H1 (cell line): ENCODE data around the gene PFKFB3. TPM values are rescaled to one million over a fixed set of nuclear protein-coding genes. Genes with fewer than 3 reads are reported as not detected.

Source experiments
- CTCF ChIA-PET: fragments of 300-600 bp; sonication (Branson Sonifier 250); formaldehyde crosslinking; loops from one replicate; lab custom pipeline; 2021; ENCODE audit not compliant: partially characterized antibody; lab: Charles Lee
- POLR2A ChIA-PET: fragments of 300-600 bp; sonication (Branson Sonifier 250); formaldehyde crosslinking; loops from one replicate; lab custom pipeline; 2021; ENCODE audit warnings: inconsistent platforms; ENCODE audit not compliant: partially characterized antibody; lab: Charles Lee
- DNase-seq, 2 experiments: peaks; one replicate each; pipeline versions ENCODE4 v3.0.0 to v3.0.0-alpha.2; 2010 to 2022; ENCODE audit warnings: low spot score in 2 of 2, low read depth in 1 of 2, mixed read lengths in 1 of 2
- FAIRE-seq: peaks from 2 replicates; lab custom pipeline; 2011; peaks lifted over from hg19 to GRCh38; lab: Jason Lieb, UNC
- H2AFZ ChIP-seq: 2 replicates; pipeline ENCODE4 v1.8.1; 2012; ENCODE audit warnings: low read length, inconsistent platforms
- H2AK5ac ChIP-seq: 2 replicates; pipeline ENCODE4 v1.6.1; 2013; ENCODE audit warnings: low read depth, low read length
- H2BK120ac ChIP-seq: replicated peaks from 2 replicates; pipeline ENCODE3; 2013; ENCODE audit warnings: low read depth, low read length, inconsistent platforms
- H2BK12ac ChIP-seq: 2 replicates; pipeline ENCODE4 v1.6.1; 2013; ENCODE audit warnings: low read depth, low read length
- H2BK15ac ChIP-seq: 2 replicates; pipeline ENCODE4 v1.6.1; 2013; ENCODE audit warnings: low read length
- H2BK20ac ChIP-seq: 2 replicates; pipeline ENCODE4 v1.6.1; 2013; ENCODE audit warnings: low read length
- H2BK5ac ChIP-seq: 2 replicates; pipeline ENCODE4 v1.6.1; 2013; ENCODE audit warnings: low read depth, low read length
- H3K14ac ChIP-seq: 2 replicates; pipeline ENCODE4 v1.6.1; 2013; ENCODE audit warnings: inconsistent platforms; ENCODE audit not compliant: insufficient read length
- H3K18ac ChIP-seq: 2 replicates; pipeline ENCODE4 v1.6.1; 2013; ENCODE audit warnings: low read length; ENCODE audit errors: extremely low read depth
- H3K23ac ChIP-seq: 2 replicates; pipeline ENCODE4 v1.6.1; 2013; ENCODE audit warnings: inconsistent platforms; ENCODE audit not compliant: insufficient read length
- H3K23me2 ChIP-seq: 2 replicates; pipeline ENCODE4 v1.6.1; 2013; ENCODE audit warnings: low read depth, low read length
- H3K27ac ChIP-seq: 2 replicates; pipeline ENCODE4 v1.6.1; 2011; ENCODE audit warnings: low read depth, low read length, inconsistent platforms
- H3K27me3 ChIP-seq, 4 experiments: replicated peaks in 1 of 4; 1 replicate in 1 of 4; 2 replicates in 3 of 4; pipeline versions ENCODE4 v1.6.1 to v1.8.1; 2011 to 2013; ENCODE audit warnings: low read length in 3 of 4, mild to moderate bottlenecking in 3 of 4, inconsistent platforms in 2 of 4, mixed read lengths in 2 of 4, moderate library complexity in 1 of 4; ENCODE audit not compliant: control insufficient read depth in 3 of 4, insufficient read depth in 3 of 4; ENCODE audit errors: extremely low read depth in 1 of 4
- H3K36me3 ChIP-seq, 4 experiments: 2 replicates each; pipeline versions ENCODE4 v1.6.1 to v1.8.1; 2011 to 2013; ENCODE audit warnings: mild to moderate bottlenecking in 4 of 4, low read length in 3 of 4, moderate library complexity in 2 of 4, control low read depth in 1 of 4, inconsistent platforms in 1 of 4; ENCODE audit not compliant: insufficient read depth in 4 of 4, control insufficient read depth in 2 of 4
- H3K4ac ChIP-seq: replicated peaks from 2 replicates; pipeline ENCODE3; 2013; ENCODE audit warnings: low read length, low read depth, mixed read lengths, inconsistent platforms; ENCODE audit not compliant: insufficient read length
- H3K4me1 ChIP-seq, 4 experiments: replicated peaks in 1 of 4; 1 replicate in 1 of 4; 2 replicates in 3 of 4; pipeline versions ENCODE4 v1.6.1 to v1.8.1; 2011 to 2013; ENCODE audit warnings: low read length in 3 of 4, inconsistent platforms in 2 of 4, mixed read lengths in 1 of 4; ENCODE audit not compliant: insufficient read depth in 4 of 4, control insufficient read depth in 3 of 4
- H3K4me2 ChIP-seq, 2 experiments: 2 replicates each; pipeline versions ENCODE4 v1.6.1 to v1.8.1; 2011 to 2013; ENCODE audit warnings: low read depth in 2 of 2, low read length in 2 of 2, control low read depth in 1 of 2, inconsistent platforms in 1 of 2, mild to moderate bottlenecking in 1 of 2; ENCODE audit not compliant: insufficient read depth in 1 of 2
- H3K4me3 ChIP-seq, 4 experiments: fragments of 200-600, 300-600 bp in 1 of 4; sonication (generic), shearing (Covaris generic), sonication (Bioruptor Twin) in 1 of 4; 2 replicates each; pipeline versions ENCODE4 v1.5.1 to v1.8.1; 2011 to 2016; ENCODE audit warnings: low read length in 4 of 4, low read depth in 3 of 4, control low read depth in 2 of 4, inconsistent platforms in 2 of 4, mild to moderate bottlenecking in 2 of 4, mixed read lengths in 1 of 4, moderate library complexity in 1 of 4; ENCODE audit not compliant: insufficient read depth in 2 of 4; ENCODE audit errors: extremely low read depth in 1 of 4
- H3K56ac ChIP-seq: replicated peaks from 2 replicates; pipeline ENCODE3; 2013; ENCODE audit warnings: low read depth, mild to moderate bottlenecking, mixed read lengths, low read length, inconsistent platforms; ENCODE audit not compliant: insufficient read length
- H3K79me1 ChIP-seq: 2 replicates; pipeline ENCODE4 v1.6.1; 2013; ENCODE audit warnings: low read depth, low read length, control low read depth
- H3K79me2 ChIP-seq, 2 experiments: 2 replicates each; pipeline versions ENCODE4 v1.6.1 to v1.8.1; 2012 to 2013; ENCODE audit warnings: low read length in 2 of 2, mild to moderate bottlenecking in 2 of 2, inconsistent platforms in 1 of 2; ENCODE audit not compliant: insufficient read depth in 2 of 2, control insufficient read depth in 1 of 2
- H3K9ac ChIP-seq, 4 experiments: replicated peaks in 1 of 4; 1 replicate in 1 of 4; 2 replicates in 3 of 4; pipeline versions ENCODE4 v1.6.1 to v1.8.1; 2011 to 2013; ENCODE audit warnings: low read depth in 3 of 4, low read length in 3 of 4, control low read depth in 2 of 4, mild to moderate bottlenecking in 2 of 4, moderate library complexity in 2 of 4, inconsistent platforms in 1 of 4; ENCODE audit errors: extremely low read depth in 1 of 4
- H3K9me3 ChIP-seq, 2 experiments: 2 replicates each; pipeline versions ENCODE4 v1.6.1 to v1.8.1; 2012 to 2013; ENCODE audit warnings: mild to moderate bottlenecking in 2 of 2, moderate library complexity in 2 of 2, control low read depth in 1 of 2, inconsistent platforms in 1 of 2, low read depth in 1 of 2, low read length in 1 of 2, mixed read lengths in 1 of 2; ENCODE audit not compliant: insufficient read depth in 2 of 2
- H4K20me1 ChIP-seq, 2 experiments: replicated peaks in 1 of 2; 2 replicates each; pipeline versions ENCODE3 to v1.8.1; 2011 to 2013; ENCODE audit warnings: inconsistent platforms in 2 of 2, low read length in 2 of 2, mild to moderate bottlenecking in 1 of 2; ENCODE audit not compliant: insufficient read depth in 2 of 2, control insufficient read depth in 1 of 2
- H4K5ac ChIP-seq: 2 replicates; pipeline ENCODE4 v1.6.1; 2013; ENCODE audit warnings: low read length, low read depth, mixed read lengths, inconsistent platforms; ENCODE audit not compliant: insufficient read length
- H4K8ac ChIP-seq: 2 replicates; pipeline ENCODE4 v1.8.0; 2013; ENCODE audit warnings: mild to moderate bottlenecking, moderate library complexity, low read length, inconsistent platforms; ENCODE audit not compliant: insufficient read depth; ENCODE audit errors: extremely low read depth
- H4K91ac ChIP-seq: replicated peaks from 2 replicates; pipeline ENCODE3; 2013; ENCODE audit warnings: low read length, mixed read lengths, inconsistent platforms; ENCODE audit not compliant: insufficient read length
- ASH2L ChIP-seq: fragments of 200-600, 300-600 bp; sonication (generic); IDR thresholded peaks from one replicate; pipeline ENCODE4 v1.7.1; 2017; ENCODE audit warnings: low read length
- BCL11A ChIP-seq, 2 experiments: IDR thresholded peaks; one replicate each; pipeline ENCODE4 v1.6.1; 2011; ENCODE audit warnings: low read depth in 2 of 2, low read length in 2 of 2, mild to moderate bottlenecking in 2 of 2
- CREB1 ChIP-seq: IDR thresholded peaks from 2 replicates; pipeline ENCODE4 v1.6.1; 2012; ENCODE audit warnings: inconsistent platforms
- GABPA ChIP-seq: IDR thresholded peaks from 2 replicates; pipeline ENCODE4 v1.6.1; 2011; ENCODE audit warnings: mild to moderate bottlenecking, low read length, moderate library complexity, borderline replicate concordance; ENCODE audit not compliant: insufficient read depth
- HDAC2 ChIP-seq, 2 experiments: fragments of 300-600 bp in 1 of 2; sonication (generic) in 1 of 2; IDR thresholded peaks; 2 replicates each; pipeline ENCODE4 v1.6.1; 2011 to 2012; ENCODE audit warnings: low read depth in 2 of 2, low read length in 2 of 2, mild to moderate bottlenecking in 2 of 2, moderate library complexity in 2 of 2, borderline replicate concordance in 1 of 2, inconsistent platforms in 1 of 2
- JUND ChIP-seq: IDR thresholded peaks from 2 replicates; pipeline ENCODE4 v1.6.1; 2011; ENCODE audit warnings: mild to moderate bottlenecking, improper control_type of control experiment, low read length
- NANOG ChIP-seq: IDR thresholded peaks from 2 replicates; pipeline ENCODE4 v1.6.1; 2011; ENCODE audit warnings: low read length, low read depth, mild to moderate bottlenecking, inconsistent platforms; ENCODE audit not compliant: insufficient read depth, poor library complexity, severe bottlenecking
- POU5F1 ChIP-seq: IDR thresholded peaks from 2 replicates; pipeline ENCODE4 v1.6.1; 2011; ENCODE audit warnings: low read depth, mild to moderate bottlenecking, low read length, moderate library complexity
- SRF ChIP-seq: IDR thresholded peaks from 2 replicates; pipeline ENCODE4 v1.6.1; 2011; ENCODE audit warnings: mild to moderate bottlenecking, low read depth, low read length, moderate library complexity
- TAF1 ChIP-seq: IDR thresholded peaks from 2 replicates; pipeline ENCODE4 v1.6.1; 2011; ENCODE audit warnings: mild to moderate bottlenecking, low read depth, low read length
- YY1 ChIP-seq: IDR thresholded peaks from 2 replicates; pipeline ENCODE4 v1.6.1; 2011; ENCODE audit warnings: low read depth, mild to moderate bottlenecking, low read length
- WGBS, 2 experiments: shearing (Covaris generic) in 1 of 2; methylation state at CpG; one replicate each; pipeline versions ENCODE4 v1.1.6 to v1.1.7; 2013 to 2015; ENCODE audit warnings: low lambda C conversion rate in 2 of 2, mixed read lengths in 2 of 2, inconsistent platforms in 1 of 2, low coverage in 1 of 2, missing lambda C conversion rate in 1 of 2; ENCODE audit not compliant: insufficient replicate concordance in 2 of 2, insufficient coverage in 1 of 2, insufficient read length in 1 of 2; ENCODE audit errors: extremely low coverage in 1 of 2, missing lambda C conversion rate in 1 of 2; 5-methylcytosine and 5-hydroxymethylcytosine counted together
- polyA plus RNA-seq, 7 experiments: library from polyadenylated mRNA; depleted of rRNA in 3 of 7; stranded (reverse) in 5 of 7; unstranded in 2 of 7; fragments of >200 nt in 5 of 7; fragments of 200-250 nt in 2 of 7; gene quantifications; 1 replicate in 5 of 7; 2 replicates in 1 of 7; 4 replicates in 1 of 7; pipeline versions ENCODE4 v1.2.1 to v1.2.3, GENCODE V29; 2011 to 2013; ENCODE audit warnings: missing spikeins in 2 of 7, mixed read lengths in 2 of 7
- total RNA-seq: library from RNA; stranded (reverse); fragmentation: NEBNext Ultra II Directional; extraction: Animal tissue kit (Norgen Biotek cat#: 25700); gene quantifications from 2 replicates; pipeline ENCODE4 v1.2.1, GENCODE V29; 2021

PFKFB3 gene
- total and polyA plus RNA-seq, 2 of the 8 experiments (the other 6 are each of a cell fraction or from before 2014, with no cell fraction given) = 15.6 to 32.0 TPM

DNA sequence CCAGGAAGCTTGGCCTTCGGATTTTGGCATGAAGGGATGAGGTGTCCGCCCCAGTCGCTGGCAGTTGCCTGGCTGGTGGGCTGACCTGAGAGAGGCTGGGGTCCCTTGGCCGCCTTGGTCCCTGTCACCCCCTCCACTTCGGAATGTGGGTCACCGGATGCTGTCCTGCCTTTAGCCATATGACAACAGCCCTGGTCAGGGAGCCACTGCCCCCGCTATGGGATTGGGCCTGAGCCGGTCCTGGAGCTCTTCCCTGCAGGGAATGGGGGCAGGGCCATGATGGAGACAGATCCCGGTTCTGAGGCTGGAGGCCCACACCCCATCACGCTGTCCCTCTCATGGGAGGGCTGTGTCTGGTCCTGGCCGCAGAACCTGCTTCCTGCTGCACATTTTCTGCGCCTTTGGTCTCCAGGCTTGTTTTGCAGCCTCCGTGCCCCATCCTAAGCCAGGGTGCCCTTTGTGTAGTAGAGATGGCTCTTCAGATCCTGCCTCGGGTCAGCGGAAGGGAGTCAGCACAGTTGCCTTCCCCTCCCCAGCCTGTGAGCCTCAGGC is 22.6 kb downstream of the PFKFB3 start:
- Histone ChIP-seq H4K20me1 (peaks cover 4 to 12% of the 10 kb centered on the region in 2 experiments), H3K56ac (no peak overlapping the region), H3K36me3 (peaks cover 15 to 86% (median 60%) of the 10 kb centered on the region in 4 experiments; a peak in 7 of 8 replicates), H3K9ac (no peak overlapping the region), H3K4me3 (no peak overlapping the region), H3K27ac (no peak overlapping the region), H3K18ac (no peak overlapping the region), H3K4me1 (no peaks in the 10 kb centered on the region), H4K8ac (no peak overlapping the region), H2BK20ac (no peak overlapping the region), H3K79me2 (no peaks in the 10 kb centered on the region), H3K23ac (no peak overlapping the region), H2BK120ac (no peak overlapping the region), H2BK15ac (no peak overlapping the region), H2AFZ (no peak overlapping the region), H2BK5ac (no peak overlapping the region), H4K5ac (no peak overlapping the region), H2BK12ac (no peak overlapping the region), H3K9me3 (no peaks in the 10 kb centered on the region), H3K23me2 (no peaks in the 10 kb centered on the region), H2AK5ac (no peak overlapping the region), H3K14ac (no peak overlapping the region), H4K91ac (no peak overlapping the region), H3K4me2 (no peak overlapping the region), H3K27me3 (no peaks in the 10 kb centered on the region), H3K79me1 (peaks cover 2% of the 10 kb centered on the region; the same call in 1 of the 2 replicates), H3K4ac (no peak overlapping the region)
- 85% methylated on average over 15 of the region's 15 CpGs; no CpG with 5 or more reads in 1 of the 2 experiments for WGBS, 2 experiments
- TF ChIP-seq CREB1 (no peak), TAF1 (no peak), BCL11A (IDR thresholded peaks at IDR 0.05; ENCODE audit: low read depth in 2 of 2, low read length in 2 of 2) (no peak), HDAC2 (IDR thresholded peaks at IDR 0.05; ENCODE audit: borderline replicate concordance in 1 of 2, low read depth in 2 of 2, low read length in 2 of 2) (no peak), POU5F1 (no peak), YY1 (no peak), NANOG (no peak), SRF (no peak), JUND (no peak), GABPA (no peak), ASH2L (no peak)
- DNase-seq = no peak
- no peak for FAIRE-seq
- ChIA-PET CTCF (interaction anchor here (1.3 kb wide), 1 partner anchor 10 kb away, joined by 4 read pairs; no protein-coding TSS in a partner anchor), POLR2A (interaction anchor here (1.0 kb wide), 1 partner anchor 23 kb away, joined by 3 read pairs; the partner anchor contains the start of gene PFKFB3)
